Measurements from ENCODE around the gene ZNF205.
"Not testable (repeated sequence)": the region's sequence is repeated elsewhere in the genome, so short reads cannot be mapped to it uniquely, and the experiment has no call there.

The ZNF205 gene

DNA sequence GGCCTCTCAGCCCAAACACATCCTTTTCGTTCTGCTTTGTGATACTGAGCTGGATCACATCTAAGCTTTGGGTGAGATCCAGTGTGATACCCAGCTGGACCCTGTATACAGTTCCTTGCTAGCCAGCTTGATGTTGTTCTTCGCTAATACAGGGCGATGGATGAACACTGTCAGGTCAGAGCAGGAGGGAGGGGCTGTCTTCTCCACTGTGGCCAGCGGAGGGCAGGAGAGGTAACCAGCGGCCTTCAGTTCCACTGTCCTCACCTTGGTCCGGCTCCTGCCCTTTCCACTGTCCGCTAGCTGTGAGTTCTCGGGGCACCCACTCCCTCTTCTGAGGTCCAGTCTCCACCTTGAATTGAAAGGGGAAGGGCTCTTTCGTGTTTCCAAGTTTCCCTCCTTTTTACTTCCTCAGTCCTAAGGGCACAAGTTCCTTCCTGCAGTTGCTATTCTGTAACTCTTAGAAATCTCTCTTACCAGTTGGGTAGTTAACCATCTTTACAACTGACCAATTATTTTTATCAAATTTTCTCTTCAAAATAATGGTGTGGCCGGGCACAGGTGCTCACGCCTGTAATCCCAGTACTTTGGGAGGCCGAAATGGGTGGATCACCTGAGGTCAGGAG, 19.5 kb downstream of the ZNF205 start:
- H3K4me1 ChIP-seq (ENCODE audit: control insufficient read depth in 2 of 2, insufficient read depth in 2 of 2, low read length in 2 of 2) = peaks cover 23% of the 10 kb centered on the region in 2 donors

DNA sequence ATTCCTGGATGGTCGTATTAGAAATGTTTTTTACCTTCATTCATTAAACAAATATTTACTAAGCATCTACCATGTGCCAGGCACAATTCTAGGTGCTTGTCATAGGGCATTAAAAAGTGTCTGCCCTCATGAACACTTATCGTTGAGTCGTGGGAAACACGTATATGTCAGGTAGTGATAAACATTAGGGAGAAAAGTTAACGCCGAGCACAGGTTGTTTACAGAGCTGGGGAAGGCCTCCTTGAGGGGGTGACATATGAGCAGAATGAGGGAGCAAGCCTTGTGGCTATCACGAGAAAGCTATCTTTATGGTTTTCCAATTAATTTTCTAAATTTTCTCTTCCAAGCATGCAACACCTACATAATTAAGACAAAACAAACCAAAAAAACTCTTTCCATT, 21.5 kb downstream of the ZNF205 start:
- H3K27ac ChIP-seq (ENCODE audit: low read depth in 2 of 2, low read length in 2 of 2) = peak overlapping the region; percentile 96

More for the DNA sequence above, 19.5 kb downstream of the ZNF205 start:
- Histone ChIP-seq H3K4me3 (ENCODE audit: low read length in 2 of 2) (no peak overlapping the region), H3K9ac (ENCODE audit: low read depth in 1 of 2, low read length in 2 of 2) (no peak overlapping the region), H3K36me3 (ENCODE audit: control insufficient read depth in 2 of 2, insufficient read depth in 2 of 2, low read length in 2 of 2) (peaks cover 0 to 6% of the 10 kb centered on the region in 2 donors), H3K9me3 (ENCODE audit: control insufficient read depth in 2 of 2, low read length in 2 of 2) (no peaks in the 10 kb centered on the region), H3K27ac (ENCODE audit: low read depth in 2 of 2, low read length in 2 of 2) (no peak overlapping the region), H3K27me3 (ENCODE audit: control insufficient read depth in 2 of 2, insufficient read depth in 2 of 2, low read length in 2 of 2) (no peaks in the 10 kb centered on the region)

DNA sequence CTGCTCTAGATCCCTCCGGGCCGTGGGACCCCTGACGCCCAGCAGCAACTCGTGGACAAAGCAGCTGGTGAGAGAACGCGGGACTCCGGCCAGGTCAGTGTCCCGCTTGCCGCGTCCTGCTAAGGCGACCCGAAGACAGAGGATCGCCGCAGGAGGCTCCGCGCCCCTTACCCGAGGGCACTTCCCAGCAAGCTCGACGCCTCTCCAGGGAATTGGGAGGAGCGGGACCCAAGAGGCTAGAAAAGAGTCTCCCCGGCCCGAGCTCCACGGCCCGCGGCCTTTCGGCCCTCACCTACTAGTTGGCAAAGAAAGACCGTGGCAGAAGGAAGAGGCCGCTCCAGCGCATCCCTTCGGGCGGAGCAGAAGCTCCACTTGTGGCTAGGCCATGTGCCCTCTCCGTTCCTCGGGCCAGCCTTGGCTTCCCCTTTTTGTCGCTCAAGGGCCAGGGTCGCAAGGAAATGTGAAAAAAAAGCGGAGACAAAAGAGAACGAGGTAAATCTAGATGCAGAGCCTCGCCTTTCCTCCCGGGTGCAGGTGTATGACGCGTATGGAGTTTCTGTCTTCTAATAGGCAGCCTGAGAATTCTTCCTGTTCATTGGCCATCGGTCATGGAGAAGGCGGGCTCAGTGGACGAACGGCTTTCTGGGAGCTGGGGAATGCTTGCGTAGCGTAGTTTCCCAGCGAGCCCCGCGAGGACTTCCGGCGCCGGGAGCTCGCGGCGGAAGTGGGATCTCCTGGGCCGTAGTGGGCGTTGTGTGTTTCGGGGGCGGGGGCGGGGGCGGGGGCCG, 22.1 kb downstream of the ZNF205 start, which contains the start of gene ZNF213:
TSS of gene ZNF213 (plus strand) at position 692 of the 788 bp plus-strand sequence. CDS start 2,252 bp downstream, outside the sequence.
- peaks cover 14 to 16% of the 10 kb centered on the region in 2 donors for H3K4me1 ChIP-seq (ENCODE audit: control insufficient read depth in 2 of 2, insufficient read depth in 2 of 2, low read length in 2 of 2)
- H3K36me3 ChIP-seq (ENCODE audit: control insufficient read depth in 2 of 2, insufficient read depth in 2 of 2, low read length in 2 of 2) = peaks cover 4 to 18% of the 10 kb centered on the region in 2 donors
- no peaks in the 10 kb centered on the region for H3K9me3 ChIP-seq (ENCODE audit: control insufficient read depth in 2 of 2, low read length in 2 of 2)
- peak within 1 kb of the TSS; percentile 96 for H3K27ac ChIP-seq (ENCODE audit: low read depth in 2 of 2, low read length in 2 of 2)
- peak within 1 kb of the TSS; percentile 97 to 99 for H3K9ac ChIP-seq (ENCODE audit: low read depth in 1 of 2, low read length in 2 of 2)
- H3K27me3 ChIP-seq (ENCODE audit: control insufficient read depth in 2 of 2, insufficient read depth in 2 of 2, low read length in 2 of 2) = no peaks in the 10 kb centered on the region
- peak within 1 kb of the TSS; percentile 97 to 98 for H3K4me3 ChIP-seq (ENCODE audit: low read length in 2 of 2)

More for the DNA sequence above, 21.5 kb downstream of the ZNF205 start:
- H3K27me3 ChIP-seq (ENCODE audit: control insufficient read depth in 2 of 2, insufficient read depth in 2 of 2, low read length in 2 of 2) = no peaks in the 10 kb centered on the region
- H3K36me3 ChIP-seq (ENCODE audit: control insufficient read depth in 2 of 2, insufficient read depth in 2 of 2, low read length in 2 of 2) = peaks cover 0 to 14% of the 10 kb centered on the region in 2 donors
- H3K9ac ChIP-seq (ENCODE audit: low read depth in 1 of 2, low read length in 2 of 2) = peak overlapping the region; percentile 97 to 99
- peak overlapping the region; percentile 97 to 98 for H3K4me3 ChIP-seq (ENCODE audit: low read length in 2 of 2)
- peaks cover 20 to 21% of the 10 kb centered on the region in 2 donors for H3K4me1 ChIP-seq (ENCODE audit: control insufficient read depth in 2 of 2, insufficient read depth in 2 of 2, low read length in 2 of 2)
- H3K9me3 ChIP-seq (ENCODE audit: control insufficient read depth in 2 of 2, low read length in 2 of 2) = no peaks in the 10 kb centered on the region

DNA sequence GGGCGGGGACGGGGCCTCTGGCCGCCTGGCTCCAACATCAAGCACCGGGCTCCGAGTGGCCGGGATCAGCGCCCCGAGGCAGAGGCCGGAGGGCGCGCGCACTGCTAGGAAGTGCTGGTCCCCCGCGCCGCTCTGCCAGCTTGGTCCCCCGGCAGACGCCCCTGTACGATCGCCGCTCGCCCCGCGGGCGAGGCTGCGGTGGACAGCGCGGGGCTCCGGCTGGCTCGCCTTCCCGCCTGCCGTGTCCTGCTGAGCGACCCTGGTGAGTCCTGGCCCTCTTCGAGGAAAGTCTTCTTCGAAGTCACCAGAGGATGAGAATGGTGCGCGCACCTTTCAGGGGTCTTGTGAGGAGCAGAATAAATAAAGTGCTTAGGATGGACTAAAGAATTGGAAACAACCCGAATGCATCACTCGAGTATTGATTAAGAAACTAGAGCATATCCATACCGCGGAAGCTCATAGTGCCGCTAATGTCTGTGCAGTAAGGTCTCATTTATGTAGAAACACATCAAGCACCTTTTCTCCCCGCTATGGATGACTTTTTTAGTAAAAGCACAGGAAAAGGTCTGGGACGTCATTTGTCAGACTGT, 22.8 kb downstream of the ZNF205 start:
- peak overlapping the region; percentile 76 to 93 for H3K9ac ChIP-seq (ENCODE audit: low read depth in 1 of 2, low read length in 2 of 2)
- no peaks in the 10 kb centered on the region for H3K27me3 ChIP-seq (ENCODE audit: control insufficient read depth in 2 of 2, insufficient read depth in 2 of 2, low read length in 2 of 2)

DNA sequence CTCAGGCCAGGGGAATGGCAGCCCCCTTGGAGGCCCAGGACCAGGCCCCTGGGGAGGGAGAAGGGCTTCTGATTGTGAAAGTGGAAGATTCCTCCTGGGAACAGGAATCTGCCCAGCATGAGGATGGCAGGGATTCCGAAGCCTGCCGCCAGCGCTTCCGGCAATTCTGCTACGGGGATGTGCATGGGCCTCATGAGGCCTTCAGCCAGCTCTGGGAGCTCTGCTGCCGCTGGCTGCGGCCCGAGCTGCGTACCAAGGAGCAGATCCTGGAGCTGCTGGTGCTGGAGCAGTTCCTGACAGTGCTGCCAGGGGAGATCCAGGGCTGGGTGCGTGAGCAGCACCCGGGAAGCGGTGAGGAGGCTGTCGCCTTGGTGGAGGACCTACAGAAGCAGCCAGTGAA, 24.9 kb downstream of the ZNF205 start:
- Histone ChIP-seq H3K9ac (ENCODE audit: low read depth in 1 of 2, low read length in 2 of 2) (no peak overlapping the region), H3K36me3 (ENCODE audit: control insufficient read depth in 2 of 2, insufficient read depth in 2 of 2, low read length in 2 of 2) (peaks cover 9 to 27% of the 10 kb centered on the region in 2 donors), H3K27me3 (ENCODE audit: control insufficient read depth in 2 of 2, insufficient read depth in 2 of 2, low read length in 2 of 2) (no peaks in the 10 kb centered on the region)

More for the DNA sequence above, 22.8 kb downstream of the ZNF205 start:
- Histone ChIP-seq H3K9me3 (ENCODE audit: control insufficient read depth in 2 of 2, low read length in 2 of 2) (no peaks in the 10 kb centered on the region), H3K36me3 (ENCODE audit: control insufficient read depth in 2 of 2, insufficient read depth in 2 of 2, low read length in 2 of 2) (peaks cover 4 to 18% of the 10 kb centered on the region in 2 donors), H3K4me1 (ENCODE audit: control insufficient read depth in 2 of 2, insufficient read depth in 2 of 2, low read length in 2 of 2) (peaks cover 9 to 10% of the 10 kb centered on the region in 2 donors), H3K4me3 (ENCODE audit: low read length in 2 of 2) (peak overlapping the region; percentile 58 to 96), H3K27ac (ENCODE audit: low read depth in 2 of 2, low read length in 2 of 2) (peak overlapping the region; percentile 78 to 92)

DNA sequence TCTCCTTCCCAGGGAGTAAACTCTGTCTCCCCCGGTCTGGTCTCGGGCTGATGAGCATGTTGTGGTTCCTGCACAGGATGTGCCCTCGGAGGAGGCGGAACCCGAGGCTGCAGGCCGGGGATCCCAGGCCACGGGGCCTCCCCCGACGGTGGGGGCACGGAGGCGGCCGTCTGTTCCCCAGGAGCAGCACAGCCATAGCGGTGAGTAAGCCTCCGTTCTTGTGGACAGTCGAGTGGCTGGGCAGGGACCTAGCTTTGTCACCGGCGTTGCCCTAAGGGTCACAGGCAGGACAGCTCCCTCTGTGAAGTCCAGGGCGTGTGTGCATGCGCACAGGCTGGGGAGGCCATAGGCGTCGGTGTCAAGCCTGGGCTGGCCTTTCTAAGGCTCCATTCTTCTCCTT, 26.0 kb downstream of the ZNF205 start:
- Histone ChIP-seq H3K4me1 (ENCODE audit: control insufficient read depth in 2 of 2, insufficient read depth in 2 of 2, low read length in 2 of 2) (peaks cover 9 to 12% of the 10 kb centered on the region in 2 donors), H3K27me3 (ENCODE audit: control insufficient read depth in 2 of 2, insufficient read depth in 2 of 2, low read length in 2 of 2) (no peaks in the 10 kb centered on the region), H3K9ac (ENCODE audit: low read depth in 1 of 2, low read length in 2 of 2) (no peak overlapping the region), H3K27ac (ENCODE audit: low read depth in 2 of 2, low read length in 2 of 2) (no peak overlapping the region), H3K4me3 (ENCODE audit: low read length in 2 of 2) (no peak overlapping the region), H3K36me3 (ENCODE audit: control insufficient read depth in 2 of 2, insufficient read depth in 2 of 2, low read length in 2 of 2) (peaks cover 12 to 31% of the 10 kb centered on the region in 2 donors), H3K9me3 (ENCODE audit: control insufficient read depth in 2 of 2, low read length in 2 of 2) (no peaks in the 10 kb centered on the region)

More for the DNA sequence above, 24.9 kb downstream of the ZNF205 start:
- Histone ChIP-seq H3K4me1 (ENCODE audit: control insufficient read depth in 2 of 2, insufficient read depth in 2 of 2, low read length in 2 of 2) (peaks cover 9 to 10% of the 10 kb centered on the region in 2 donors), H3K4me3 (ENCODE audit: low read length in 2 of 2) (no peak overlapping the region), H3K27ac (ENCODE audit: low read depth in 2 of 2, low read length in 2 of 2) (no peak overlapping the region), H3K9me3 (ENCODE audit: control insufficient read depth in 2 of 2, low read length in 2 of 2) (no peaks in the 10 kb centered on the region)

GRCh38 chr16:3138823-3139426, 26.5 kb downstream of the ZNF205 start:
- Histone ChIP-seq H3K36me3 (ENCODE audit: control insufficient read depth in 2 of 2, insufficient read depth in 2 of 2, low read length in 2 of 2) (peaks cover 12 to 31% of the 10 kb centered on the region in 2 donors), H3K4me3 (ENCODE audit: low read length in 2 of 2) (no peak overlapping the region), H3K27ac (ENCODE audit: low read depth in 2 of 2, low read length in 2 of 2) (no peak overlapping the region), H3K4me1 (ENCODE audit: control insufficient read depth in 2 of 2, insufficient read depth in 2 of 2, low read length in 2 of 2) (peaks cover 14 to 15% of the 10 kb centered on the region in 2 donors), H3K9me3 (ENCODE audit: control insufficient read depth in 2 of 2, low read length in 2 of 2) (no peaks in the 10 kb centered on the region), H3K9ac (ENCODE audit: low read depth in 1 of 2, low read length in 2 of 2) (no peak overlapping the region), H3K27me3 (ENCODE audit: control insufficient read depth in 2 of 2, insufficient read depth in 2 of 2, low read length in 2 of 2) (no peaks in the 10 kb centered on the region)

DNA sequence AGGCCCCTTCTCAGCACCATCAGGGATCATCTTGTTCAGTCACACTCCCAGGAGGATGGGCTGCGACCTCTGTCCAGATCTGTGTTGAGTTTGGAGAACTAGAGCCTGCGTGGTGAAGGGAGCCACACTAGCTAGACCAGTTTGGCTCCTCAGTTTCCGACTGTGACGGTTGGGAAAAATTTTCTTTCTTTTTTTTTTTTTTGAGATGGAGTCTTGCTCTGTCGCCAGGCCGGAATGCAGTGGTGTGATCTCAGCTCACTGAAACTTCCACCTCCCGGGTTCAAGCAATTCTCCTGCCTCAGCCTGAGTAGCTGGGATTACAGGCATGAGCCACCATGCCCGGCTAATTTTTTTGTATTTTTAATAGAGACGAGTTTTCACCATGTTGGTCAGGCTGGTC, 27.2 kb downstream of the ZNF205 start:
- not testable (repeated sequence) for H3K27ac ChIP-seq (ENCODE audit: low read depth in 2 of 2, low read length in 2 of 2); H3K9ac ChIP-seq (ENCODE audit: low read depth in 1 of 2, low read length in 2 of 2); H3K4me3 ChIP-seq (ENCODE audit: low read length in 2 of 2); H3K27me3 ChIP-seq (ENCODE audit: control insufficient read depth in 2 of 2, insufficient read depth in 2 of 2, low read length in 2 of 2); H3K9me3 ChIP-seq (ENCODE audit: control insufficient read depth in 2 of 2, low read length in 2 of 2)
- Histone ChIP-seq H3K36me3 (ENCODE audit: control insufficient read depth in 2 of 2, insufficient read depth in 2 of 2, low read length in 2 of 2) (peaks cover 12 to 31% of the 10 kb centered on the region in 2 donors), H3K4me1 (ENCODE audit: control insufficient read depth in 2 of 2, insufficient read depth in 2 of 2, low read length in 2 of 2) (peaks cover 17 to 19% of the 10 kb centered on the region in 2 donors)

DNA sequence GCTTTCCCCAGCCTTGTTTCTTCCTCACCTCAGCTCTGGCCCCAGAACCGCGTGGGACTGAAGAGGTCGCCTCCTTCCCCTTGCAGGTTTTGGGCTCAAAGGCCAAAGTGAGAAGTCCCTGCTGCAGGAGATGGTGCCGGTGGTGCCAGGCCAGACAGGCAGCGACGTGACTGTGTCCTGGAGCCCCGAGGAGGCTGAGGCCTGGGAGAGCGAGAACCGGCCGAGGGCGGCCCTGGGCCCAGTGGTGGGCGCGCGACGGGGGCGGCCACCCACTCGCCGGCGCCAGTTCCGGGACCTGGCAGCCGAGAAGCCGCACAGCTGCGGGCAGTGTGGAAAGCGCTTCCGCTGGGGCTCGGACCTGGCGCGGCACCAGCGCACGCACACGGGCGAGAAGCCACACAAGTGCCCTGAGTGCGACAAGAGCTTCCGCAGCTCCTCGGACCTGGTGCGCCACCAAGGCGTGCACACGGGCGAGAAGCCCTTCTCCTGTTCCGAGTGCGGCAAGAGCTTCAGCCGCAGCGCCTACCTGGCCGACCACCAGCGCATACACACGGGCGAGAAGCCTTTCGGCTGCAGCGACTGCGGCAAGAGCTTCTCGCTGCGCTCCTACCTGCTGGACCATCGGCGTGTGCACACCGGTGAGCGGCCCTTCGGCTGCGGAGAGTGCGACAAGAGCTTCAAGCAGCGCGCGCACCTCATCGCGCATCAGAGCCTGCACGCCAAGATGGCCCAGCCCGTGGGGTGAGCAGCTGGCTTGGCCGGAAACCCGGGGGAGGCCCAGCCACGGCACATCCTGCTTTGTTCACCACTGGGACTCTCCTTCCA, 28.4 kb downstream of the ZNF205 start:
- no peak overlapping the region for H3K9ac ChIP-seq (ENCODE audit: low read depth in 1 of 2, low read length in 2 of 2)
- no peak overlapping the region for H3K27ac ChIP-seq (ENCODE audit: low read depth in 2 of 2, low read length in 2 of 2)
- peaks cover 12 to 31% of the 10 kb centered on the region in 2 donors for H3K36me3 ChIP-seq (ENCODE audit: control insufficient read depth in 2 of 2, insufficient read depth in 2 of 2, low read length in 2 of 2)
- H3K27me3 ChIP-seq (ENCODE audit: control insufficient read depth in 2 of 2, insufficient read depth in 2 of 2, low read length in 2 of 2) = no peaks in the 10 kb centered on the region
- H3K9me3 ChIP-seq (ENCODE audit: control insufficient read depth in 2 of 2, low read length in 2 of 2) = no peaks in the 10 kb centered on the region
- H3K4me3 ChIP-seq (ENCODE audit: low read length in 2 of 2) = no peak overlapping the region
- peaks cover 15 to 16% of the 10 kb centered on the region in 2 donors for H3K4me1 ChIP-seq (ENCODE audit: control insufficient read depth in 2 of 2, insufficient read depth in 2 of 2, low read length in 2 of 2)
